Measurements from ENCODE around the gene NAA20.

DNA sequence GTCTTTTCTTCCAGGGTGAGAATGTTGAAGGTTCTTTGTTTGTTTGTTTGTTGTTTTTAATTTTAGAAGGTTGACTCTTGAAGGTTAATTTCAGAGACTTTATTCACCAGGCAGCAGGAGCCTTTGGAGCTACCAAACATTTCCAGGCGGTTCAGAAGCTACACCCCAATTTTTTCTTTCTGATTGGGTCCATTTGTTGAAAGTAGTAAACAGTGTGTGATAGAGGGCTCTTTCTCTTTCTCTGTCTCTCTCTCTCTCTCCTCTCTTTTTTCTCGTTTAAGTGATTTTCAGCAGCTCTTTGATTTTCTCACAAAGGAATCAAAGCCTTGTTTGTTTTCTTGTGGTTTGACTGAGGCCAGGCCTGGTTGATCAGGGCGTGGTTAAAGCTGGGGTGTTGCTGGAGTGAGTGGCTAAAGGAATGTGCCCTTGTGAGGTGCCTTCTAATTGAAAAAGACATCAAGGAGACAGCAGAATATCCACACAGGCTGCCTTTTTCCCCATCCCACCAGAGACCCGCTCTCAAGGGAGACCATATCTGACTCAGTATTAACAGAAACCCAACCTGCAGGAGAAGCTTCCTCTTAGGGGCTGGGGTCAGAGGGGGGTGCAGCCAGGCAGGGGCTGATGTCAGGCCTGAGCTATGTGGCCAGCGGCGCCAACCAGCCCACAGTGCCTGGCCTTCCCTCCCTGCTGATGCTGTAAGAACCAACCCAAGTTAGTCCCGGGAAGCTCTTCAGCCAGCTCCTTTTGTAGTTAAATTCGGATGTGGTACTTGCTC, 40.4 kb upstream of the NAA20 start:
- TF ChIP-seq, protein P1, sequence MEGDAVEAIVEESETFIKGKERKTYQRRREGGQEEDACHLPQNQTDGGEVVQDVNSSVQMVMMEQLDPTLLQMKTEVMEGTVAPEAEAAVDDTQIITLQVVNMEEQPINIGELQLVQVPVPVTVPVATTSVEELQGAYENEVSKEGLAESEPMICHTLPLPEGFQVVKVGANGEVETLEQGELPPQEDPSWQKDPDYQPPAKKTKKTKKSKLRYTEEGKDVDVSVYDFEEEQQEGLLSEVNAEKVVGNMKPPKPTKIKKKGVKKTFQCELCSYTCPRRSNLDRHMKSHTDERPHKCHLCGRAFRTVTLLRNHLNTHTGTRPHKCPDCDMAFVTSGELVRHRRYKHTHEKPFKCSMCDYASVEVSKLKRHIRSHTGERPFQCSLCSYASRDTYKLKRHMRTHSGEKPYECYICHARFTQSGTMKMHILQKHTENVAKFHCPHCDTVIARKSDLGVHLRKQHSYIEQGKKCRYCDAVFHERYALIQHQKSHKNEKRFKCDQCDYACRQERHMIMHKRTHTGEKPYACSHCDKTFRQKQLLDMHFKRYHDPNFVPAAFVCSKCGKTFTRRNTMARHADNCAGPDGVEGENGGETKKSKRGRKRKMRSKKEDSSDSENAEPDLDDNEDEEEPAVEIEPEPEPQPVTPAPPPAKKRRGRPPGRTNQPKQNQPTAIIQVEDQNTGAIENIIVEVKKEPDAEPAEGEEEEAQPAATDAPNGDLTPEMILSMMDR (optimal IDR thresholded peaks at IDR 0.05 in 1 of 3, IDR thresholded peaks at IDR 0.05 in 1 of 3, conservative IDR thresholded peaks at IDR 0.05 in 1 of 3; ENCODE audit: extremely low read depth in 1 of 3, insufficient read depth in 2 of 3, low read length in 3 of 3): no peak
- TF ChIP-seq EZH2 (IDR thresholded peaks at IDR 0.05; ENCODE audit: low read length): no peak
